HG02981 (cell line): ENCODE measurements around the gene YPEL1.
"Not testable (repeated sequence)": the region's sequence is repeated elsewhere in the genome, so short reads cannot be mapped to it uniquely, and the experiment has no call there.

Source experiments
- ATAC-seq: cut with Tn5 transposase; IDR thresholded peaks from one replicate; pipeline ENCODE4 v1.9.1; 2021; ENCODE audit warnings: mild to moderate bottlenecking, moderate library complexity; ENCODE audit not compliant: unreplicated experiment

YPEL1 gene

DNA sequence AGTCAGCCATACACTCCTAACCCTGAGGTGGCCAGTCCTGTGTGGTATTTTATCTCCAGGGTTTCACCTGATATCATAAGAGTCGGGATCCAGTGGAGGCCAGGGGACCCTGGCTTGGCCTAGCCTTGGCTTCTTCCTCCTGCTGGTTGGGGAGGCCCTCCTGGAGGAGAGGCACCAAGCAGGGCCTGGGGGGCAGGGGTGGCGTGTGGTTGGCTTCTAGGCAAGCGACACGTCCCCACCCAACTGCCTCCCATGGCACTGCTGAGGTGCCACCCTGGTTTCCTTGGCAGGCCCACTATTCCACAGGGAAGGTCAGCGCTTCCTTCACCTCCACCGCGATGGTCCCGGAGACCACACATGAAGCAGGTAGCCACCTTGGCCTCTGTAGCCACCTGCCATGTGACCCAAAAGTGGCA is 49.4 kb downstream of the YPEL1 start:
- no peak for ATAC-seq

DNA sequence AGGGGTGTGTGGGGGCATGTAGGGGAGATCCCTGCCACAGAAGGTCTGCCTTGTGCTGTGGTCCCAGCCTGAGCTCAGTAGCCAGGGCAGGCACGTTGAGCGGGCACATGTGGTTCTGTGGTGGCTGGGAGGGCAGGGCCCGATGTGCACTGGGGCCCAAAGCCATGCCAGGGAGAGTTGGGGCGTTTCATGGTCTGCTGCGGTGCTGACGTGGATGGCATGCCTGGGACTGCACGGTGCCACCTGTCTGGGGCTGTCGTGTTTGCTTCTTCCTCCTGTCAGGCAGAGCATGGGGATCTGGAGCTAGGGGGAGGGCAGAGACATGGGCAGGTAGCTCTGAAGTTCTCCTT is 50.5 kb downstream of the YPEL1 start:
- no peak for ATAC-seq

DNA sequence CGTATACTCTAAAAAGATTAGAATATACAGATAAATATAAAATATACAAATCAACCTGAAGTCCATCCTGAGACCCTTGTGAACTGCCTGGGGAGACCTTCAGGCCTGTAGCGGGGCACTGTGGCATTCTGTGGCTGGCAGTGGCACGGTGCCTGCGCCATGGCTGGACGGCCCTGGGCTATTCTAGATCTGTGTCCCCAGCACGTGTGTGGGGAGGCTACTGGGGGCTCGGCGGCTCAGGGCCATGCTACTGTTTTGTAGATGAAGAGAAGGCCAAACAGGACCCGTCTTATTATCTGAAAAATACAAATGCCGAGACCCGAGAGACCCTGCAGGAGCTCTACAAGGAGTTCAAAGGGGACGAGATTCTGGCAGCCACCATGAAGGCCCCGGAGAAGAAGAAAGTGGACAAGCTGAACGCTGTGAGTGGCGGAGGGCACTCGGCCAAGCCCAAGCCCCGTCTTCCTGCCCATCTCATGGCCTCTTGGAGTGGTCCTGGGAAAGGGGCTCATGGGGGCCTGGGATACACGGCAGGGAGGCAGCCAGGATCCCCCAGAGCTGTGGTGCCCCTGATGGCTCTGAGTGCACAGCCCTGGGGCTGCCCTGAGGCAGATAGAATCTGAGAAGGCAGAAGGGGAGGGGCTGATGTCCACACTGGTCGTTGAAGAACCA is 51.0 kb downstream of the YPEL1 start:
- no peak for ATAC-seq

DNA sequence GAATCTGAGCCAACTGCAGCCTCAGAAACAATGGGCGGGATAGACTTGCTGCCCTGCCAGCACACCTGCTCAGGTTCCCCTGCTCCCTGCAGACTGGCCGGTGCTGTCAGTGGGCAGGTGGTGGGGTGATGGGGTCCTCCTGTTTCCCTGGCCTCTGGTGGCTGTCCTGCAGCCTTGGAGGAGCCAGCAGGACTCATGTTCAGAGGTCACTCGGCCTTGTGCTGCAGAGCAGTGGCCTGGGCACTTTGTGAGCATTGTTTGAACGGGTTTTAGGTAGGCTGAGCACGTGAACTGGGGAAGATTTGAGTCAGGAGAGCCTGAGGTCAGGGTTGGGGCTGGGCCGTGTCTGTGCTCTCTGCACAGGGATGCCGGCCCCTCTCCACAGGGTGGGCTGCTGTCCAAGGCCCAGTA is 52.2 kb downstream of the YPEL1 start:
- no peak for ATAC-seq

DNA sequence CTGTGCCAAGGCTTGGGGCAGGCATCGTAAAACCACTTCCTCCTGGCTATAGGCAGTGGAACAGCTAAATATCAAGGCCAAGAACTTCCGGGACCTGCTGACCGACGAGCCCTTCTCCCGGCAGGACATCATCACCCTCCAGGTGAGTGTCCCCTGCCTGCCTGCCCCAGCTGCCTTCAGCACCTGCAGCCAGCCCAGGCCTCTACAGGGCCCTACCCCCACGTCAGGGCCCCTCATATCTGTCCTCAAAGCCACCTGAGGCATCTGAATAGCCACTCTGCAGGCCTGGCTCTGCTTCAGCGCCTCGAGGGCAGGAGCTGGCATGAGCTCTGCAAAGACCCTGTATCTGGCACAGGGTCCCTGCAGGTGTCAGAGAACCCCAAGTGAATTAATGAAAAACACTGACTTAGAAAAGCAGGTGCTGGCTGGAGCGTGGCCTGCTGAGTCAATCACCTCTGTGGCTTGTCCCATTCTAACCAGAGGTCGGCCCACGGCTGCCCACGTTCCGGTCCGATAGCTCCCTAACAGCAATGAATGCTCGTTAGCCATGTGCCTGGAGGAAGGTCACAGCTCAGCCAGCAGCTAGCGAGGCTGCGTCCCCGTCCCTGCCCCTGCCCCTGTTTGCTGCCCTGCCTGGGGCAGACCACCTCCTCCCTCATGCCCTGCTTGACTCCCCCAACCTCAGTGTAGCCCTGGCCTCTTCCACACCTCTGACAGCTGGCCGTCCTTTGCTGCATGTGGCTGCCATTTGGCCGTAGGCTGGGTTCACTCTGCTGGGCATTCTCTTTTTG is 53.0 kb downstream of the YPEL1 start:
- no peak for ATAC-seq

DNA sequence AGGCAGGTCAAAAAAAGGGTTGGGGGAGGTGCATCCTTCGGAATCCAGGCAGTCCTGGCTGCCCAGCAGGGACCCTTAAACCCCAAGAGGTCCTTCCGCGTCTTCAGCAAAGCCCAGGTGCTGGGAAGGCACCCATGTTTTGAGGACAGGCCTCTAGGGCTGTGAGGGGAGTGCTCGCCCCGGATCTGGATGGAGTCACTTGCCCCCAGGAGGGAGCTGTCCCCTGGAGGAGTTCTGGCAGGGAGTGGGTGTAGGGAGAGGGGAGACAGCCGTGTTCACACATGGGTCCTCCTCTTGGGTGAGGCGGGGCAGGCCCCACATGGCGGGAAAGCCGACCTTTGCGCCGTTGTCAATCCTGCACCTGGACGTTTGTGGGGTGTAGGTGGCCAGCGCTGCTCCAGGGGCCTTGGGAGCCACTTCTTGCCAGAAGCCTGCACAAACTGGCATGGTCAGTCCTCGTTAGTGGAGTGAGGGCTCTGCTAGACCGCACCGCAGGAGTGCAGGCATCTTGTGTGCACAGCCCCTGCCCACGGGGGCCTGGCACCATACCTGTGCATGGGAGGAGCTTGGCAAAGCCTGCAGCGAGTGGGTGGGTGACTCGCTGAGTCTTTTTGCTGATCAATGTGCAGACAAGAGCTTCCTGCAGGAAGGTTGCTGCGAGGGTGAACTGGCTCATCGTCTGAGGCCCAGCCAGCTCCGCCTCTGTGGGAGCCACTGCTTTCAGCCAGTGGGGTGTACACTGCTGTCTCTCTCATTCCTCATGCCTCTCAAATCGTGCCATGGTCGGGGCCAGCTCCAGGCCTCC is 53.8 kb downstream of the YPEL1 start:
- ATAC-seq: no peak

DNA sequence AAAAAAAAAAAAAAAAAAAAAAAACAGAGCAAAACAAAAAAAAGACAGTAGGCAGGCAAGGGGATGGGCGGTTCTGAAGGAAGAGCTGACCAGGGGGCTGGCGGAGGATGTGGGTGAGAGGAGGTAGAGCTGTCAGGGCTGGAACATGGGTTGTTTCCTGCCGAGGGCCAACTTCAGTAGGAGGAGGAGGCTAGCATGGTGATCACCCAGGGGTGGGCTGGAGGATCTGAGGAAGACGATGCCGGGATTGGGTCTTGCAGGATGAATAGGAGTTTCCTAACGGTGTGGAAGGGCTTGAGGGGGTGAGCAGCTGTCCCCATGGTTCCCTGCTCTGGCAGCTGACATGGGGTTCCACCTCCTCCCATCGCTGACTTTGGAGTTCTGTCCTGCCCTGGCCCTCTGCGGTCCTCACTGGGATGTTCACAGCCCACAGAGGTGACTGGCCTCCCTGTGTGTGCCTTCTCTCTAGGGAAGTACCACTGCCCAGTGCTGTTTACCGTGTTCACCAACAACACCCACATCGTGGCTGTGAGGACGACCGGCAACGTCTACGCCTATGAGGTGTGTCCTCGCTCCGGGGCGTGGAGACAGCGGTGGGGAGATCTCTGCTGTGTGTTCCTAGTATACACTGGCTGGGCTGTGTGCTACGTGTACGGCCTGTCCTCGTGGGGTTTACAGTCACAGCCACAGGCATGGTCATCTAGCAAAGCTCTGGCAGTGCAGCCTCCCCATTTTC is 54.6 kb downstream of the YPEL1 start:
- no peak for ATAC-seq

DNA sequence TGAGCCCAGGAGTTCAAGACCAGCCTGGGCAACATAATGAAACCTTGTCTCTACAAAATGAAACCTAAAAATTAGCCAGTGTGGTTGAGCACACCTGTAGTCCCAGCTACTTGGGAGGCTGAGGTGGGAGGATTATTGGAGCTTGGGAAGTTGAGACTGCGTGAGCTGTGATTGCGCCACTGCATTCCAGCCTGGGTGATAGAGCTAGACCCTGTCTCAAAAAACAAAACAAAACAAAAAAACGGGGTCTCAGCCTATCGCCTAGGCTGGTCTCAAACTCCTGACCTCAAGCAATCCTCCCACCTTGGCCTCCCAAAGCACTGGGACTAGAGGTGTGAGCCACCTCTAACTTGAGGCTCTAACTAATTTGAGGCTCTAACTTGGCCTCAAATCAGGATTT is 56.2 kb downstream of the YPEL1 start:
- ATAC-seq: no peak

DNA sequence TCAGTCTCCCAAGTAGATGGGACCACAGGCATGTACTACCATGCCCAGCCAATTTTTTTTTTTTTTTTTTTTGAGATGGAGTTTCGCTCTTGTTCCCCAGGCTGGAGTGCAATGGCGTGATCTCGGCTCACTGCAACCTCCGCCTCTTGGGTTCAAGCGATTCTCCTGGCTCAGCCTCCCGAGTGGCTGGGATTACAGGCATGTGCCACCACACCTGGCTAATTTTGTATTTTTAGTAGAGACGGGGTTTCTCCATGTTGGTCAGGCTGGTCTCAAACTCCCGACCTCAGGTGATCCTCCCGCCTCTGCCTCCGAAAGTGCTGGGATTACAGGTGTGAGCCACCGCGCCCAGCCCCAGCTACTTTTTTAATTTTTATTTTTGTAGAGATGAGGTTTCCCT is 56.8 kb downstream of the YPEL1 start:
- not testable (repeated sequence) for ATAC-seq

DNA sequence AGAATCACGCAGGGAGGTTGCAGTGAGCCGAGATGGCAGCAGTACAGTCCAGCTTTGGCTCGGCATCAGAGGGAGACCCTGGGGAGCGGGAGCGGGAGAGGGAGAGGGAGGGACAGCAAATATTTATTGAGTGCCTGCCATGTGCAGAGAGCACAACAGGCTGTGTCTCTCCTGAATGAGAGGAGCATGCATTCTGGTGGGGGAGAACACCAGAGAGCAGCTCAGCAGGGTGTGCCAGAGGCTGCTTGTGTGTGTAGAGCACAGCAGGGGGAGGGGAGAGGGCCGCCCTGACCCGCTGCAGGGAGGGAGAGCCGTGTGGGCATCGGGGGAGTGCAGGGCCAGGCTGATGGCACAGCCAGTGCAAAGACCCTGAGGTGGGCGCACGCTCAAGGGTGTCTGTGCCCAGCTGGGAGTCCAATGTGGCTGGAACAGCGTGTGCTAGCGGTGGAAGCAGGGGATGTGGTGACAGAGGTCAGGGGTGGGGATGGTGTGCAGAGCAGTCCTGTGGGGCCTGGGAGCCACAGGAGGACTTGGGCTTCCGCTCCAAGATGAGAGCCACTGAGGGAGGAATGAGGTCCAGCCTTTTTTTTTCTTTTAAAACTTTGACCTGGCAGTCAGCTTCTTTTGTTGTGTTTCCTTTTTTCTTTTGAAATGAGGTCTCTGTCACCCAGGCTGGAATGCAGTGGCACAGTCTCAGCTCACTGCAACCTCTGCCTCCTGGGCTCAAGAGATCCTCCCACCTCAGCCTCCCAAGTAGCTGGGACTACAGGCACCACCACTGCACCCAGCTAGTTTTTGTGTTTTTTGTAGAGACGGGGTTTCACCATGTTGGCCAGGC is 57.8 kb downstream of the YPEL1 start:
- no peak for ATAC-seq

DNA sequence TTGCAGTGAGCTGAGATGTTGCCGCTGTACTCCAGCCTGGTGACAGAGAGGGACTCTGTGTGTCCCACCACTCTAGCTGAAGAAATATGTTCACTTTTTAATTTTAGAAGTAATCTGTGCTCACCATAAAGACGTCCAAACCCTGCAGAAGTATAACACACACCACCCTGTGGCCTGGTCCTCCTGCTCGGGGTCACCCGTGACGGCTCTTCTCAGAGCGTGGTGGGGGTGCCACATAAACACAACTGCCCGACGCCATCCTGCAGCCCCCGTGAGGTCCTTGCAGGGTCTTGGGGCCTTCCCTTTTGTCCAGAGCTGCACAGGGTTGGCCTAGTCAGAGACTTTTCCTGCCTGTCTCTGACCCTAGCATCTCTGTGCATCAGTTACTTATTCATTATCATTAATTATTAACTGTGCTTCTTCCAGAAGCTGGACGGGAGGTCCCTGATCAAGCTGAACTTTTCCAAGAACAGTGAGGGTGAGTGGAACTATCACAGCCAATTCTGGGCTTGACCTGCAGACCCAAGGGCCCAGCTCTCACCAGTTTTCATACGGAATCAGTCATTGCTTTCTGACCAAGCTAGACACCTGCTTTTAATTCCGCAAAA is 60.9 kb downstream of the YPEL1 start:
- no peak for ATAC-seq

DNA sequence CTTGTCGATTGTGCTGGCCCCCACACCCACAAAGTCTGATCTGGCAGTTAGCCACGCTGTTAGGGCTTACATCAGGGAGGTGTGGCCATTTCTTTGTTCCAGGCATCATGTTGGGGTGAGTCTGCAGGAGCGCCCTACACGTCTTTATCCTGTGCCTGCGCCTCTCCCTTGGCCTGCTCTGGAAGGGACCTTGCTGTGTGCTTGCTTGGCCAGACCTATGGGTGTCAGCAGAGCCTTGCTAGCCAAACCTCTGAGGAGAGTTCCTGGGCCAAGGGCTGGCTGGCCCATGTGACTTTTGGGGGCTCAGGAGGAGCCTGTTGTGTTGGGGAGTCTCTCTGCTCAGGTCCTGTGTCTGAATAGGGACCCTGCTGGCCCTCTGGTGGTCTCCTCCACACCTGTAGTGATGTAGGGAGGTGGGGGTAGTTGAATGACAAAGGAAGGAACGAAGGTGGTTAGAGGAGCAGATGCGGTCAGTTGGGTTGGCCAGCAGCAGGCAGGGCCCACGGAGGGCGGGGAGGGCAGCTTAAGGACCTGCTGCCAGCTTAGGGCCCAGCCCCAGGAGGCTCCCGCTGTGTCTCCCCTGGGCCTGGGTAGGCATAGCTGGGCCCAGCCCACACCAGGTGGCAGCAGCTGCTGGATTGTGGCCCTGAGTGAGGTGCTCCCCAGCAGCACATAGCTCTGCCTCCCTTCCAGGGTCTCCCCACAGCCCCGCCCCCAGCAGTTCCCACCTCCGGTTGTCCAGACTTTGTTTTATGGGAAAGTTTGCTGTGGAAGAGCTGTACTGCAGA is 61.9 kb downstream of the YPEL1 start:
- no peak for ATAC-seq

DNA sequence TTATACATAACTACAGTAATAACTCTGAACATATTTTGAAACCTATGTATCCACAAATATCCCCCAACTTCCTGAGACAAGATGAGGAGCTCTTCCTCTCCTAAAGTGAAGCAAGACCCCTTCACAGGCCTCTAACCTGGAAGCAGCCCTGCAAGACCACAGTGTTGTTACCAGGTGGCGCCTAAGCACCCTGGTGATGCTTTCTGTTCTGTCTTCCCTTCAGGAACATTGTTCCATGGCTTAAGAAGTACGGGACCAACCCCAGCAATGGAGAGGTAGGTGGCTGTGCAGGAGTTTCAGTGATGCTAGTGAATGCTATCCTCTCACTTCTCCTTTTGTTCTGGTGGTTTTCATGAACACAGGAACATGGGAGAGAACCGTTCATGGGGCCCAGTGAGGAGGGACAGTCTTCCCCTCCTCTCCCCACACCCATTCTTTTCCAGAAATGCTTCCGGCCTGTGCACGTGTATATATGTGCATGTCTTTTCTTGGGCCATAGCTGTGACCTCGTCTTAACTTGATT is 63.4 kb downstream of the YPEL1 start:
- no peak for ATAC-seq

DNA sequence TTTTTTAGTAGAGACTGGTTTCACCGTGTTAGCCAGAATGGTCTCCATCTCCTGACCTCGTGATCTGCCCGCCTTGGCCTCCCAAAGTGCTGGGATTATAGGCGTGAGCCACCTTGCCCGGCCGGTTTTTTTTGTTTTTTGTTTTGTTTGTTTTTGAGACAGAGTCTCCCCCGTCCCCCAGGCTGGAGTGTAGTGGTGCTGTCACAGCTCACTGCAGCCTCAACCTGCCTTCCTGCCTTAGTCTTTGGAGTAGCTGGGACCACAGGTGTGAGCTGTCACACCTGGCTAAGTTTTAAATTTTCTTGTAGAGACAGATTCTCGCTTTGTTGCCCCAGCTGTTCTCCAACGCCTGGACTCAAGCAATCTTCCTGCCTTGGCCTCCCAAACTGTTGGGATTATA is 66.6 kb downstream of the YPEL1 start:
- no peak for ATAC-seq

DNA sequence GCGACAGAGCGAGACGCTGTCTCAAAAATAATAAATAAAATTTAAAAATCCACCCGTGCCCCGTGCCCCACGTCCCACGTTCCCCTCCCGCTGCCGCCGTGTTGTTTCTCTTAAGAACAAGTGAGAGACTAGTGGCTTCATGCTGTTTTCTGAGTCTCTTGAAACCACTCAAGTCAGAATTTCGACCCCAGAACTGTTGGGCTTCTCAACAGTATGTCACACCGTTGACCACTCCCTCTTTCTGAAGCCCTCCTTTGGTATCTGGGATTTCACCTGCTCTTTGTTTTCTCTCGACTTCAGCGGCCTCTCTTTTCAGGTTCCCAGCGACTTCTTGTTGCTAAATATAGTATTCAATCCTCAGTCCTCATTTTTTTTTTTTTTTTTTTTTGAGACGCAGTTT is 68.8 kb downstream of the YPEL1 start:
- no peak for ATAC-seq

DNA sequence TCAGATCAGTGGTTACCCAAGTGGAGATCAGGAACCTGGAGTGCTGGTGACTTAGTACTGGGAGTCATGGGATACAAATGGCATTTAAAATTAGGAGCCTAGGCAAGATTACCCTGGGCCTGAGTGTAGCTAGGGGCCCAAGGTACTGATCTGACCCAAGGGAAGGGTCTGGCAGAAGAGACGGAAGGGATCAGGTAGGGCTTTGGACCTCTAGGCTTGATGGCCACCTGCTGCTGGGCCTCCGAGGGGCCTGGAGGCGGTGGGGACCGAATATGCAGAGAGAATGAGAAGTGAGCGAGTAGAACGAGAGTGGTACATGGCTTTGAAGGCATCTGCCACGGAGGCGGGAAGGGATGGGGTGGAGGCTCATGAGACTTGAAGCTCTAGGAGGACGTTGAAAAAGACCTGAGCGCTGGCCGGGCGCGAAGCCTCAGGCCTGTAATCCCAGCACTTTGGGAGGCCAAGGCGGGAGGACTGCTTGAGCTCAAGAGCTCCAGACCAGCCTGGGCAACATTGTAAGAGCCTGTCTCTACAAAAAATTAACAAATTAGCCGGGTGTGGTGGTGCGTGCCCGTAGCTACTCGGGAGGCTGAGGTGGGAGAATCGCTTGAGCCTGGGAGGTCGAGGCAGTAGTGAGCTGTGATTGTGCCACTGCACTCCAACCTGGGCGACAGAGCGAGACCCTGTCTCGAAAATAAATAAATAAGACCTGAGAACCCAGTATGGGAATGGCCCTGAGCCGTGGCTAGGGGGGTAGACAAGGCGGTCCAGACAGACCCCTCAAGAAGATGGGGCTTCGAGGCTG is 70.3 kb downstream of the YPEL1 start:
- no peak for ATAC-seq

DNA sequence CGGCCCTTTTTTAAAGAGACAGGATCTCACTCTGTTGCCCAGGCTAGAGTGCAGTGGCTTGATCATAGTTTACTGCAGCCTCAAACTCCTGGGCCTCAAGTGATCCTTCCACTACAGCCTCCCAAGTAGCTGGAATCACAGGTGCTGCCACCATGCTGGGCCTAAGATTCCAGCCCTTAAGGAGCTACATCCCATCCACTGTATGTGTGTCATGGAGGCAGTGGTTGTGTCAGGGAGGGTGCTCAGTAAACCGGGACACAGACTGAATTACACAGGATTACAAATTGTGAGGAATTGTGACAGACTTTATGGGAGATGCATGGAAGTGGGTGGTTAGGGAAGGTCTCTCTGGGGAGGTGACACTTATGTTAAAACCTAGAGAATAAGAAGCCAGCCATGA is 71.9 kb downstream of the YPEL1 start:
- ATAC-seq: no peak

DNA sequence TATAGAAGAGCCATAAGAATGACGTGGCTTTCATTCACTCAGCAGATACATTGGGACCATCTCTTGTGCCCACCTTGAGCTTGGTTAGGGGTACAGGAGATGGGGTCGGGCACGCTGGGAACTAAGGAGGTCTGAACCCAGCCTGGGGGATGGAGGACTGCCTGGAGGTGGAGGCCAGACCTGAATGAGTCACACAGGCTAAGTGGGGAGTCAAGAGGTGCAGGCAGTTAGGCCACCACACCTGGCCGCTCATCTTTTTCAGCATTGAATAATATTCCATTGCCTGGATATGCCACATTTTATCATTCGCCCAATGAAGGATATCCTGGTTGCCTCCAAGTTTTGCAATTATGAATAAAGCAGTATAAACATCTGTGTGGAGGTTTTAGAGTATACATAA is 73.6 kb downstream of the YPEL1 start:
- no peak for ATAC-seq
